Upper lobe of right lung (tissue), 1 donor: ENCODE measurements around the gene WASF3. TPM values are rescaled to one million over a fixed set of nuclear protein-coding genes. Genes with fewer than 3 reads are reported as not detected.

ENCODE experiments used
- ATAC-seq: fragments of 200-7000 bp; cut with Tn5 transposase; one replicate; pipeline ENCODE4 v1.9.1; 2020; ENCODE audit warnings: mild to moderate bottlenecking, moderate library complexity
- DNase-seq: peaks from one replicate; pipeline ENCODE4 v3.0.0-alpha.2; 2020
- H3K27ac ChIP-seq: fragments of 200-600 bp; one replicate; pipeline ENCODE4 v1.8.0; 2022
- H3K27me3 ChIP-seq: fragments of 200-600 bp; one replicate; pipeline ENCODE4 v1.8.0; 2022; ENCODE audit warnings: mild to moderate bottlenecking
- H3K36me3 ChIP-seq: fragments of 200-600 bp; one replicate; pipeline ENCODE4 v1.8.0; 2022
- H3K4me1 ChIP-seq: fragments of 200-600 bp; one replicate; pipeline ENCODE4 v1.8.0; 2022
- H3K4me3 ChIP-seq: fragments of 200-600 bp; one replicate; pipeline ENCODE4 v1.8.0; 2022; ENCODE audit warnings: mild to moderate bottlenecking
- H3K9me3 ChIP-seq: fragments of 200-600 bp; one replicate; pipeline ENCODE4 v1.8.0; 2022
- intact Hi-C: fragments of 100-400 bp; cut with DNase I; formaldehyde crosslinking; loops from one replicate; pipeline ENCODE4 v1.11.0; 2022
- long read RNA-seq: library from polyadenylated mRNA; unstranded; transcript quantifications from one replicate; pipeline ENCODE4 v2.0.0, GENCODE V29; 2021
- total RNA-seq: library from RNA; stranded (reverse); fragmentation: NEBNext Ultra II Directional; extraction: Animal tissue kit (Norgen Biotek cat#: 25700); gene quantifications from one replicate; pipeline ENCODE4 v1.2.1, GENCODE V29; 2021
- TF ChIP-seq, protein P1 (sequence below): fragments of 200-600 bp; IDR thresholded peaks from one replicate; pipeline ENCODE4 v1.8.0; 2022; ENCODE audit warnings: antibody characterized with exemption
- donor health status: DM: no; HTN: yes; CAD: no; lungs with severe emphysema.

Gene WASF3, protein sequence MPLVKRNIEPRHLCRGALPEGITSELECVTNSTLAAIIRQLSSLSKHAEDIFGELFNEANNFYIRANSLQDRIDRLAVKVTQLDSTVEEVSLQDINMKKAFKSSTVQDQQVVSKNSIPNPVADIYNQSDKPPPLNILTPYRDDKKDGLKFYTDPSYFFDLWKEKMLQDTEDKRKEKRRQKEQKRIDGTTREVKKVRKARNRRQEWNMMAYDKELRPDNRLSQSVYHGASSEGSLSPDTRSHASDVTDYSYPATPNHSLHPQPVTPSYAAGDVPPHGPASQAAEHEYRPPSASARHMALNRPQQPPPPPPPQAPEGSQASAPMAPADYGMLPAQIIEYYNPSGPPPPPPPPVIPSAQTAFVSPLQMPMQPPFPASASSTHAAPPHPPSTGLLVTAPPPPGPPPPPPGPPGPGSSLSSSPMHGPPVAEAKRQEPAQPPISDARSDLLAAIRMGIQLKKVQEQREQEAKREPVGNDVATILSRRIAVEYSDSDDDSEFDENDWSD
- total RNA-seq = 27.9 TPM
- long read RNA-seq, full-length matches to known transcripts = 2 of 20 reads
- long read RNA-seq, partial matches to known transcripts = 17 of 20 reads
- long read RNA-seq, other reads (novel, unspliced or antisense) = 1 of 20 reads

DNA sequence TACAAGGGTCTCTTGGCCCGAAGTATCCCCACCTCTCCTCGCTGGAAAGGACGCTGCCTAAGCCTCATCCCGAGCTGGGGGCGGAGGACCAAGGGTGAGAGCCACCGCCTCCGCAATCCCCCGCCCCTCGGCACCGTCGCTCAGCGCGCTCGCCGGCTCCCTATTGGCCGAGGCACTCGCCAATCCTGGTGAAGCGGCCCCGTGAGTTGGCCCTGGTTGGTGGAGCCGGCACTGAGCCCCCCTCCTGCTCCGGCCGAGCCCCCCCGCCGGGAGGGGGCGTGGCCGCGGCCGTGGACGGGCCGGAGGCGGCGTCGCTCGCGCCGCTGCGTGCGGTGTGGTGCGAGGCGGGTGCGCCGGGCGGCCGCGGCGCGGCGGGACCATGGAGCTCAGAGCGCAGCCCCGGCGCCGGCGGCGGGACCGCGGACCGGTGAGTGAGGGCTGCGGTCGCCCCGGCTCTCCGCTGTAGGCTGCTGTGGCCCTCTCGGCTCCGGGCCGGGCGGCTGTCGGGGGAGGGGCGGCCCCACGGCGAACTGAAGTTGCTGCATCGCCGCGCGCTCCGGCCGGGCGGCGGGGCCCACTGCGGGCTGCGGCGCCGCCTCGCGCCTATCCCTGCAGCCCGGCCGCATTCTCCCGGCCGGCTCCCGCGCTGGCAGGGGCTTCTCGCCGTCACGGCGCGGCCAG lies at the start of gene WASF3:
Gene WASF3, plus strand, starts transcription at position 291 of the 681 bp plus-strand sequence. CDS start 84,588 bp downstream, outside the sequence.
- DNase-seq (peak; percentile 96), ATAC-seq (peak; percentile 94)
- no peaks in the 10 kb centered on the region for H3K27me3 ChIP-seq
- intact Hi-C loops = no loop called here
- no peaks in the 10 kb centered on the region for H3K36me3 ChIP-seq
- H3K4me1 ChIP-seq = peaks cover 3% of the 10 kb centered on the region
- TF ChIP-seq, protein P1, sequence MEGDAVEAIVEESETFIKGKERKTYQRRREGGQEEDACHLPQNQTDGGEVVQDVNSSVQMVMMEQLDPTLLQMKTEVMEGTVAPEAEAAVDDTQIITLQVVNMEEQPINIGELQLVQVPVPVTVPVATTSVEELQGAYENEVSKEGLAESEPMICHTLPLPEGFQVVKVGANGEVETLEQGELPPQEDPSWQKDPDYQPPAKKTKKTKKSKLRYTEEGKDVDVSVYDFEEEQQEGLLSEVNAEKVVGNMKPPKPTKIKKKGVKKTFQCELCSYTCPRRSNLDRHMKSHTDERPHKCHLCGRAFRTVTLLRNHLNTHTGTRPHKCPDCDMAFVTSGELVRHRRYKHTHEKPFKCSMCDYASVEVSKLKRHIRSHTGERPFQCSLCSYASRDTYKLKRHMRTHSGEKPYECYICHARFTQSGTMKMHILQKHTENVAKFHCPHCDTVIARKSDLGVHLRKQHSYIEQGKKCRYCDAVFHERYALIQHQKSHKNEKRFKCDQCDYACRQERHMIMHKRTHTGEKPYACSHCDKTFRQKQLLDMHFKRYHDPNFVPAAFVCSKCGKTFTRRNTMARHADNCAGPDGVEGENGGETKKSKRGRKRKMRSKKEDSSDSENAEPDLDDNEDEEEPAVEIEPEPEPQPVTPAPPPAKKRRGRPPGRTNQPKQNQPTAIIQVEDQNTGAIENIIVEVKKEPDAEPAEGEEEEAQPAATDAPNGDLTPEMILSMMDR = no peak
- peak within 1 kb of the TSS; percentile 67 for H3K4me3 ChIP-seq
- no peaks in the 10 kb centered on the region for H3K9me3 ChIP-seq
- peak within 1 kb of the TSS; percentile 51 for H3K27ac ChIP-seq

DNA sequence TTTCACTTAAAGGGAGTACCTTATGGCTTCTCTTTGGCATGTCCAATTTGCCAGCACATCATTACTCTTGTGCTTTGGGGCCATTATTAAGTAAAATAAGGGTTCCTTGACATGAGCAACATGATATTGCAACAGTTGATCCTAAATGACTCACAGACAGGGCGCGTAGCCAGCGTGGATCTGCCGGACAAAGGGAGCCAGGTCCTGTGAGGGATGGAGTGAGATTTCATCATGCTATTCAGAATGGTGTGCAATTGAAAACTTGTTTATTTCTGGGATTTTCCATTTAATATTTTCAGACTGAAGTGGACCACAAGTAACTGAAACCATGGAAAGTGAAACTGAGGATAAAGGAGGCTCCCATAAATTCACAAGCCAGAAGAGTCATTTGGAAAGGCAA lies 48.6 kb upstream of the WASF3 start:
- H3K36me3 ChIP-seq = no peaks in the 10 kb centered on the region
- H3K4me1 ChIP-seq = no peaks in the 10 kb centered on the region
- H3K4me3 ChIP-seq = no peak overlapping the region
- TF ChIP-seq, protein P1 = no peak
- no peak overlapping the region for H3K27ac ChIP-seq
- no peaks in the 10 kb centered on the region for H3K9me3 ChIP-seq
- intact Hi-C loops = no loop called here
- DNase-seq (no peak), ATAC-seq (no peak)
- no peaks in the 10 kb centered on the region for H3K27me3 ChIP-seq

DNA sequence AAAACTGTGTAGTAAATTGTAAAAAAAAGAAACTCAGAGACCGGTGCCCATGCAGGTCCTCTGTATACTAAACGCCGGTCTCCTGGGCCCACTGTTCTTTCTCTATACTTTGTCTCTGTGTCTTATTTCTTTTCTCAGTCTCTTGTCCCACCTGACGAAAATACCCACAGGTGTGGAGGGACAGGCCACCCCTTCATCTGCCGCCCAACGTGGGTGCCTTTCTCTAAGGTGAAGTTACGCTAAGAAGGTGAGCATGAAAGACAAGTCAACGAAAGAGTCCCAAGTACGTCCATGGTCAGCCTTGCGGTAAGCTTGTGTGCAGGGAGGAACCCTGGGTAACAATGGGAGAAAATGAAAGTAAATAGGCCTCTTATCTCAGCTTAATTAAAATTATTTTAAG lies 48.0 kb upstream of the WASF3 start:
- no peak overlapping the region for H3K4me3 ChIP-seq
- no peak for DNase-seq
- no peaks in the 10 kb centered on the region for H3K27me3 ChIP-seq
- ATAC-seq = no peak
- no peaks in the 10 kb centered on the region for H3K4me1 ChIP-seq
- intact Hi-C loops = no loop called here
- TF ChIP-seq, protein P1 = no peak
- no peak overlapping the region for H3K27ac ChIP-seq
- no peaks in the 10 kb centered on the region for H3K36me3 ChIP-seq
- H3K9me3 ChIP-seq = no peaks in the 10 kb centered on the region

DNA sequence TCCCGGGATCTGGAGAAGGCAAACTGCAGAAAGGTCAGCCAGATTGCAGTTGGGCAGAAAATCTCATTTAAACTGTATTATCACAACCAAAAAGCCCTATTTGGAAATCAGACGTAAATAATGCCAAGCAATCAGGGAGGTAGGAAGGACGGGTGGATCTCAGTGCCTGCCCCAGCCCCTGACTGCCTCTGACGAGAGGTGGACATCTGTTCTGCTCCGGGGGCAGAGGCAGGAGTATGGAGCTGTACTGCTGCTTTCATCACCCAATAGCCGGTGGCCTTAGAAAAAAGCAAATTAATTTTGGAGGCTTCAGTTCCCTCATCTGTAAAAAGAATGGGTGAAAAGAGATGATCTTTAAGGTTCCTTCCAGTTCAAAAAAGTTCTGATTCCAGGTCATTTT lies 43.6 kb upstream of the WASF3 start:
- DNase-seq (no peak), ATAC-seq (no peak)
- intact Hi-C loops = no loop called here
- no peaks in the 10 kb centered on the region for H3K9me3 ChIP-seq
- TF ChIP-seq, protein P1 = no peak
- no peak overlapping the region for H3K27ac ChIP-seq
- no peaks in the 10 kb centered on the region for H3K27me3 ChIP-seq
- H3K4me3 ChIP-seq = no peak overlapping the region
- H3K36me3 ChIP-seq = no peaks in the 10 kb centered on the region
- no peaks in the 10 kb centered on the region for H3K4me1 ChIP-seq

DNA sequence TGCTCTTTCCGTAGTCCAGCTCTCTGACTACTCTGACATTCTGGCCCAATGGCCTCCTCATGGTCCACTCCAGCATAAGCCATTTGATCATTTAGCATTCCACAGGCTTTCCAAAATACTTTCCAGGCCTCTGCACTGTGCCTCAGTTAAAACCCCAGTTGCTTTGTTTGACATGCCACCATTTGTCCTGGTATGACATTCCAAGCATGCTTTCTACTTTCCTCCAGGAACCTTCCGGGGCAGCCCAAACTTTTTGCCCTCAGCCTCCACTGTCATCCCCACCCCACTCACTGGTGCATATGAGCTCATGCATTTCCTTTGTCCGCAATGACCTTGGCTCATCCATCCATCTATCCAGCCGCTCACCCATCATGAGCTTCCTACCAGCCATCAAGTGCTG lies 41.8 kb upstream of the WASF3 start:
- H3K27ac ChIP-seq = no peak overlapping the region
- H3K9me3 ChIP-seq = no peaks in the 10 kb centered on the region
- intact Hi-C loops = no loop called here
- no peak overlapping the region for H3K4me3 ChIP-seq
- DNase-seq (no peak), ATAC-seq (no peak)
- no peaks in the 10 kb centered on the region for H3K27me3 ChIP-seq
- no peaks in the 10 kb centered on the region for H3K36me3 ChIP-seq
- H3K4me1 ChIP-seq = no peaks in the 10 kb centered on the region
- TF ChIP-seq, protein P1 = no peak
